K562 treated with DMSO at 1 percent for 12 hours (cell line): ENCODE measurements around the gene DNMT1. TPM values are rescaled to one million over a fixed set of nuclear protein-coding genes. Genes with fewer than 3 reads are reported as not detected.

Experiments
- total RNA-seq: library from RNA; unstranded; fragments of 300-600 nt; gene quantifications from 2 replicates; pipeline ENCODE4 v1.2.3, GENCODE V29; 2022; ENCODE audit not compliant: insufficient read depth

The DNMT1 gene
- total RNA-seq = 95.8 and 157 TPM in 2 replicates

GRCh38 chr19:10194500-10195198 lies at the start of gene DNMT1:
Gene DNMT1, minus strand, starts transcription at chr19:10194953. Its CDS starts 54 bp downstream, at chr19:10194899.

GRCh38 chr19:10230861-10231611 lies 36.3 kb upstream of the DNMT1 start, which contains the start of gene S1PR2:
Gene S1PR2, minus strand, starts transcription at chr19:10231331. Its CDS starts 6,426 bp downstream, at chr19:10224905.

GRCh38 chr19:10111405-10111811 lies 83.3 kb downstream of the DNMT1 start, which contains the start of gene P2RY11:
Gene P2RY11, plus strand, starts transcription at chr19:10111693. Its CDS starts 29 bp downstream, at chr19:10111722.

GRCh38 chr19:10106100-10106936 lies 88.4 kb downstream of the DNMT1 start, which contains the start of gene PPAN:
Gene PPAN, plus strand, starts transcription at chr19:10106362. Its CDS starts 33 bp downstream, at chr19:10106395.

GRCh38 chr19:10085641-10086590 lies 108.8 kb downstream of the DNMT1 start, which contains the start of gene SHFL:
Gene SHFL, plus strand, starts transcription at chr19:10086317. Its CDS starts 111 bp downstream, at chr19:10086428.

Other genes starting within 250 kb of the DNMT1 start
- gene COL5A3, start 184.4 kb downstream of the DNMT1 start, total RNA-seq = not detected in 2 replicates
- gene RDH8, start 181.5 kb downstream of the DNMT1 start, total RNA-seq = not detected in 2 replicates
- gene SHFL, start 108.6 kb downstream of the DNMT1 start, total RNA-seq = 14.6 and 24.1 TPM in 2 replicates
- gene ANGPTL6, start 92.3 kb downstream of the DNMT1 start, total RNA-seq = 0.84 TPM in 1 of 2 replicates, not detected in the other
- gene PPAN, start 88.6 kb downstream of the DNMT1 start, total RNA-seq = 22.9 and 29.3 TPM in 2 replicates
- gene P2RY11, start 83.3 kb downstream of the DNMT1 start, total RNA-seq = 6.0 and 9.5 TPM in 2 replicates
- 312 and 388 TPM in 2 replicates for gene EIF3G, start 75.1 kb downstream of the DNMT1 start, total RNA-seq
- gene S1PR2, start 36.4 kb upstream of the DNMT1 start, total RNA-seq = 0.93 and 2.8 TPM in 2 replicates
- 107 and 119 TPM in 2 replicates for gene MRPL4, start 57.3 kb upstream of the DNMT1 start, total RNA-seq
- gene ICAM1, start 76.2 kb upstream of the DNMT1 start, total RNA-seq = 50.8 and 121 TPM in 2 replicates
- gene ICAM4, start 92.0 kb upstream of the DNMT1 start, total RNA-seq = 78.4 and 98.9 TPM in 2 replicates
- gene ICAM5, start 95.0 kb upstream of the DNMT1 start, total RNA-seq = 16.8 and 26.7 TPM in 2 replicates
- 6.0 and 8.0 TPM in 2 replicates for gene ZGLP1, start 114.9 kb upstream of the DNMT1 start, total RNA-seq
- gene FDX2, start 121.1 kb upstream of the DNMT1 start, total RNA-seq = 27.1 and 43.9 TPM in 2 replicates
- gene RAVER1, start 138.6 kb upstream of the DNMT1 start, total RNA-seq = 32.1 and 76.4 TPM in 2 replicates
- gene ICAM3, start 144.7 kb upstream of the DNMT1 start, total RNA-seq = 7.0 and 10.9 TPM in 2 replicates
- 115 and 173 TPM in 2 replicates for gene TYK2, start 185.6 kb upstream of the DNMT1 start, total RNA-seq
- 197 and 242 TPM in 2 replicates for gene CDC37, start 208.6 kb upstream of the DNMT1 start, total RNA-seq
- gene PDE4A, start 225.6 kb upstream of the DNMT1 start, total RNA-seq = 7.6 and 19.3 TPM in 2 replicates